Bronchial epithelial cell (primary cell): ENCODE data around the gene PALB2. TPM values are rescaled to one million over a fixed set of nuclear protein-coding genes. Genes with fewer than 3 reads are reported as not detected.

Source experiments
- DNase-seq: peaks from one replicate; pipeline ENCODE4 v3.0.0-alpha.2; 2010; ENCODE audit warnings: low read depth
- FAIRE-seq: peaks from 2 replicates; lab custom pipeline; 2011; peaks lifted over from hg19 to GRCh38; lab: Jason Lieb, UNC
- H3K27me3 ChIP-seq: 2 replicates; pipeline ENCODE4 v1.5.1; 2011; ENCODE audit warnings: low read length; ENCODE audit not compliant: control insufficient read depth, insufficient read depth
- H3K36me3 ChIP-seq: 2 replicates; pipeline ENCODE4 v1.5.1; 2011; ENCODE audit warnings: low read length; ENCODE audit not compliant: control insufficient read depth, insufficient read depth
- H3K4me3 ChIP-seq: 2 replicates; pipeline ENCODE4 v1.5.1; 2011; ENCODE audit warnings: mild to moderate bottlenecking, low read depth, low read length, control low read depth
- CTCF ChIP-seq: IDR thresholded peaks from 2 replicates; pipeline ENCODE4 v1.5.1; 2011; ENCODE audit warnings: mild to moderate bottlenecking, moderate library complexity, low read length, control low read depth, inconsistent platforms; ENCODE audit not compliant: insufficient read depth, severe bottlenecking
- total RNA-seq: library from RNA; depleted of rRNA; stranded (reverse); fragments of >200 nt; gene quantifications from 2 replicates; pipeline ENCODE4 v1.2.1, GENCODE V29; 2014

PALB2 gene
- total RNA-seq, 1 donor from 2014 or later: 9.7 TPM

GRCh38 chr16:23554536-23554935, 86.6 kb downstream of the PALB2 start:
- H3K36me3 ChIP-seq: peaks cover 11% of the 10 kb centered on the region
- DNase-seq (no peak), FAIRE-seq (no peak)
- no peaks in the 10 kb centered on the region for H3K27me3 ChIP-seq
- H3K4me3 ChIP-seq: no peak overlapping the region
- TF ChIP-seq CTCF: no peak

Other genes starting within 250 kb of the PALB2 start
- gene COG7, start 188.1 kb downstream of the PALB2 start, total RNA-seq: 7.1 and 9.7 TPM in 2 replicates
- 12.4 and 15.1 TPM in 2 replicates for gene GGA2, start 130.8 kb downstream of the PALB2 start, total RNA-seq
- 20.1 and 27.9 TPM in 2 replicates for gene EARS2, start 84.0 kb downstream of the PALB2 start, total RNA-seq
- gene UBFD1, start 83.6 kb downstream of the PALB2 start, total RNA-seq: 18.4 and 25.5 TPM in 2 replicates
- 102 and 123 TPM in 2 replicates for gene NDUFAB1, start 45.0 kb downstream of the PALB2 start, total RNA-seq
- gene DCTN5, start 156 bp upstream of the PALB2 start, total RNA-seq: 47.0 and 51.6 TPM in 2 replicates
- 1.0 and 1.3 TPM in 2 replicates for gene PLK1, start 37.6 kb upstream of the PALB2 start, total RNA-seq
- gene ERN2, start 71.9 kb upstream of the PALB2 start, total RNA-seq: 0.26 and 2.2 TPM in 2 replicates
- 0.26 and 0.38 TPM in 2 replicates for gene CHP2, start 113.7 kb upstream of the PALB2 start, total RNA-seq
- not detected in 2 replicates for gene PRKCB, start 194.7 kb upstream of the PALB2 start, total RNA-seq